Measurements from ENCODE around the gene SPATA3.

- TF ChIP-seq, protein P1, sequence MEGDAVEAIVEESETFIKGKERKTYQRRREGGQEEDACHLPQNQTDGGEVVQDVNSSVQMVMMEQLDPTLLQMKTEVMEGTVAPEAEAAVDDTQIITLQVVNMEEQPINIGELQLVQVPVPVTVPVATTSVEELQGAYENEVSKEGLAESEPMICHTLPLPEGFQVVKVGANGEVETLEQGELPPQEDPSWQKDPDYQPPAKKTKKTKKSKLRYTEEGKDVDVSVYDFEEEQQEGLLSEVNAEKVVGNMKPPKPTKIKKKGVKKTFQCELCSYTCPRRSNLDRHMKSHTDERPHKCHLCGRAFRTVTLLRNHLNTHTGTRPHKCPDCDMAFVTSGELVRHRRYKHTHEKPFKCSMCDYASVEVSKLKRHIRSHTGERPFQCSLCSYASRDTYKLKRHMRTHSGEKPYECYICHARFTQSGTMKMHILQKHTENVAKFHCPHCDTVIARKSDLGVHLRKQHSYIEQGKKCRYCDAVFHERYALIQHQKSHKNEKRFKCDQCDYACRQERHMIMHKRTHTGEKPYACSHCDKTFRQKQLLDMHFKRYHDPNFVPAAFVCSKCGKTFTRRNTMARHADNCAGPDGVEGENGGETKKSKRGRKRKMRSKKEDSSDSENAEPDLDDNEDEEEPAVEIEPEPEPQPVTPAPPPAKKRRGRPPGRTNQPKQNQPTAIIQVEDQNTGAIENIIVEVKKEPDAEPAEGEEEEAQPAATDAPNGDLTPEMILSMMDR (IDR thresholded peaks at IDR 0.05; ENCODE audit: low read depth, low read length): no peak
- no peak for TF ChIP-seq EZH2phosphoT487 (IDR thresholded peaks at IDR 0.05; ENCODE audit: low read depth)
Measured at GRCh38 chr2:231029563-231029962, 33.6 kb downstream of the SPATA3 start.
